Hepatocyte (in vitro differentiated cells): Measurements from ENCODE around the gene LRRC41.
"Not testable (repeated sequence)": the region's sequence is repeated elsewhere in the genome, so short reads cannot be mapped to it uniquely, and the experiment has no call there.

Experiments
- CTCF ChIP-seq: fragments of 200-600 bp; sonication (generic); IDR thresholded peaks from 2 replicates; pipeline ENCODE4 v1.5.1; 2016; ENCODE audit warnings: antibody characterized with exemption, mild to moderate bottlenecking; ENCODE audit not compliant: poor library complexity
- EZH2phosphoT487 ChIP-seq: fragments of 200-600 bp; sonication (generic); IDR thresholded peaks from one replicate; pipeline ENCODE4 v1.6.1; 2018; ENCODE audit warnings: antibody characterized with exemption, mild to moderate bottlenecking, low read depth, moderate library complexity; ENCODE audit not compliant: unreplicated experiment, severe bottlenecking

DNA sequence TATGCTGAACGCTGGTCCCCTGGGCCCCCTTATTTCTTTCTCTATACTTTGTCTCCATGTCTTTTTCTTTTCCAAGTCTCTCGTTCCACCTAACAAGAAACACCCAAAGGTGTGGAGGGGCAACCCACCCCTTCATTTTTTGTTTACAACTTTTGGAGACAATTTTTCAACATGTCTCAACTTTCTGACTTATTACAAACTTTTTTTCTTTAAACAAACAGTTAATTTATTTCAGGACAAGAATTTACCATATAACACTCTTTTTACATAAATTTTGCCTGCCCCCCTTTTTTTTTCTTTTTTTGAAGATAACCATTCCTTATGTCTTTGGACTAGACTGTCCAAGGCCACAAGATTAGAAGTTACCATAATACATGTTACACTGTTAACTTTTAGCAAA, 27.0 kb upstream of the LRRC41 start:
- not testable (repeated sequence) for TF ChIP-seq CTCF, EZH2phosphoT487
